HepG2 (cell line): ENCODE measurements around the gene PPP1R14D. TPM values are rescaled to one million over a fixed set of nuclear protein-coding genes. Genes with fewer than 3 reads are reported as not detected.

Experiments used
- CHD2 ChIP-seq: IDR thresholded peaks from 2 replicates; pipeline ENCODE4 v1.6.1; 2011; ENCODE audit warnings: low read depth, low read length, improper control_type of control experiment
- ELF3 ChIP-seq: IDR thresholded peaks from 2 replicates; pipeline ENCODE4 v1.6.1; 2016; ENCODE audit warnings: missing genetic modification reagents, missing compliant biosample characterization
- ETS1 ChIP-seq: sonication (generic); formaldehyde crosslinking; IDR thresholded peaks from 2 replicates; pipeline ENCODE4 v1.4.0; 2020; ENCODE audit warnings: missing genetic modification reagents
- HHEX ChIP-seq: IDR thresholded peaks from 2 replicates; pipeline ENCODE4 v1.6.1; 2016; ENCODE audit warnings: control low read depth
- HNF4G ChIP-seq, 2 experiments: sonication (generic) in 1 of 2; formaldehyde crosslinking in 1 of 2; IDR thresholded peaks; 2 replicates each; pipeline versions ENCODE4 v1.4.0 to v1.6.1; 2011 to 2020; ENCODE audit warnings: borderline replicate concordance in 2 of 2, low read depth in 2 of 2, mild to moderate bottlenecking in 2 of 2, low read length in 1 of 2, missing genetic modification reagents in 1 of 2, moderate library complexity in 1 of 2
- ISL2 ChIP-seq: sonication (generic); formaldehyde crosslinking; IDR thresholded peaks from 2 replicates; pipeline ENCODE4 v1.5.0; 2020; ENCODE audit warnings: missing genetic modification reagents
- MTF2 ChIP-seq: sonication (generic); formaldehyde crosslinking; IDR thresholded peaks from 2 replicates; pipeline ENCODE4 v1.5.0; 2020; ENCODE audit warnings: missing genetic modification reagents, borderline replicate concordance
- MYNN ChIP-seq: sonication (generic); formaldehyde crosslinking; IDR thresholded peaks from 2 replicates; pipeline ENCODE4 v1.4.0; 2020; ENCODE audit warnings: mild to moderate bottlenecking, low read depth, missing genetic modification reagents
- NFIC ChIP-seq: IDR thresholded peaks from 2 replicates; pipeline ENCODE4 v1.6.1; 2012; ENCODE audit warnings: mild to moderate bottlenecking, low read length, inconsistent platforms
- PBX3 ChIP-seq: sonication (generic); formaldehyde crosslinking; IDR thresholded peaks from 2 replicates; pipeline ENCODE4 v1.8.1; 2023; ENCODE audit warnings: missing genetic modification reagents, inconsistent platforms, borderline replicate concordance
- PHF21A ChIP-seq: sonication (generic); formaldehyde crosslinking; IDR thresholded peaks from 2 replicates; pipeline ENCODE4 v1.5.0; 2020; ENCODE audit warnings: mild to moderate bottlenecking, missing genetic modification reagents
- RCOR2 ChIP-seq: IDR thresholded peaks from 2 replicates; pipeline ENCODE4 v1.6.1; 2016; ENCODE audit warnings: missing biosample characterization, missing genetic modification reagents
- RFXANK ChIP-seq: IDR thresholded peaks from 2 replicates; pipeline ENCODE4 v1.6.1; 2016
- SMARCC2 ChIP-seq: fragments of 450-650 bp; IDR thresholded peaks from 2 replicates; pipeline ENCODE4 v1.6.1; 2017; ENCODE audit warnings: antibody characterized with exemption, mild to moderate bottlenecking
- XRCC5 ChIP-seq: fragments of 200-400 bp; formaldehyde crosslinking; optimal IDR thresholded peaks from 2 replicates; pipeline ENCODE3; 2017; ENCODE audit warnings: mild to moderate bottlenecking, low read length
- ZFP36L1 ChIP-seq: sonication (generic); formaldehyde crosslinking; IDR thresholded peaks from 2 replicates; pipeline ENCODE4 v1.8.0; 2022; ENCODE audit warnings: mild to moderate bottlenecking, missing genetic modification reagents, moderate library complexity
- ZFP41 ChIP-seq: sonication (generic); formaldehyde crosslinking; IDR thresholded peaks from 2 replicates; pipeline ENCODE4 v1.4.0; 2020; ENCODE audit warnings: mild to moderate bottlenecking, missing genetic modification reagents, borderline replicate concordance
- ZNF160 ChIP-seq: sonication (generic); formaldehyde crosslinking; IDR thresholded peaks from 2 replicates; pipeline ENCODE4 v1.8.0; 2022; ENCODE audit warnings: mild to moderate bottlenecking, inconsistent platforms, missing genetic modification reagents
- ZNF326 ChIP-seq: sonication (generic); formaldehyde crosslinking; IDR thresholded peaks from 2 replicates; pipeline ENCODE4 v1.4.0; 2020; ENCODE audit warnings: missing genetic modification reagents, borderline replicate concordance
- ZNF598 ChIP-seq: sonication (generic); formaldehyde crosslinking; IDR thresholded peaks from 2 replicates; pipeline ENCODE4 v1.5.1; 2020; ENCODE audit warnings: mild to moderate bottlenecking, missing genetic modification reagents, borderline replicate concordance
- ZNF709 ChIP-seq: sonication (generic); formaldehyde crosslinking; IDR thresholded peaks from 2 replicates; pipeline ENCODE4 v1.5.0; 2020; ENCODE audit warnings: mild to moderate bottlenecking, missing genetic modification reagents
- ZNF788 ChIP-seq: sonication (generic); formaldehyde crosslinking; IDR thresholded peaks from 2 replicates; pipeline ENCODE4 v1.5.0; 2020; ENCODE audit warnings: mild to moderate bottlenecking, missing genetic modification reagents, borderline replicate concordance
- ZSCAN29 ChIP-seq: sonication (generic); formaldehyde crosslinking; conservative IDR thresholded peaks from 2 replicates; pipeline ENCODE4 v1.4.0; 2020; ENCODE audit warnings: mild to moderate bottlenecking, missing genetic modification reagents
- polyA plus RNA-seq, 8 experiments: library from polyadenylated mRNA; depleted of rRNA in 3 of 8; stranded (reverse) in 7 of 8; unstranded in 1 of 8; fragments of >200 nt; fragmentation: Illumina TruSeq in 4 of 8; extraction: Trizol in 4 of 8; gene quantifications; 2 replicates each; pipeline versions ENCODE4 v1.2.1 to v1.2.3, GENCODE V29; 2011 to 2016; ENCODE audit warnings: low read depth in 4 of 8, missing spikeins in 1 of 8, mixed read lengths in 1 of 8; ENCODE audit not compliant: insufficient read depth in 1 of 8
- total RNA-seq, 5 experiments: library from RNA; depleted of rRNA; stranded (reverse); fragments of >200 nt; fragmentation: Illumina TruSeq; extraction: Trizol; gene quantifications; 2 replicates each; pipeline ENCODE4 v1.2.3, GENCODE V29; 2016; ENCODE audit warnings: low read depth in 1 of 5
- TF ChIP-seq, protein P1 (sequence below): sonication (generic); formaldehyde crosslinking; IDR thresholded peaks from 2 replicates; pipeline ENCODE4 v1.4.0; 2020; ENCODE audit warnings: mild to moderate bottlenecking, missing genetic modification reagents
- TF ChIP-seq, protein P2 (sequence below): sonication (generic); formaldehyde crosslinking; conservative IDR thresholded peaks from 2 replicates; pipeline ENCODE4 v1.8.0; 2022; ENCODE audit warnings: mild to moderate bottlenecking, moderate library complexity, missing genetic modification reagents

The PPP1R14D gene
- total and polyA plus RNA-seq, 2 of the 13 experiments (the other 11 are each of a cell fraction or from before 2014, with no cell fraction given) = 0.53 to 0.55 TPM

- TF ChIP-seq HNF4G (IDR thresholded peaks at IDR 0.05; ENCODE audit: borderline replicate concordance, low read depth, low read length) (peak; percentile 92; the same call in 1 of the 2 replicates), HNF4G (CRISPR knock-in tag; IDR thresholded peaks at IDR 0.05; ENCODE audit: borderline replicate concordance, low read depth) (peak; percentile 77; the same call in 1 of the 2 replicates), ZNF598 (no peak), MTF2 (CRISPR knock-in tag) (no peak), ELF3 (peak; percentile 88), PBX3 (CRISPR knock-in tag) (no peak), ZFP41 (CRISPR knock-in tag) (no peak), ETS1 (CRISPR knock-in tag) (no peak), ZNF788 (CRISPR knock-in tag) (peak; percentile 60; the same call in 1 of the 2 replicates), CHD2 (no peak), MYNN (no peak), ZFP36L1 (CRISPR knock-in tag) (0 out of 2 replicates have a peak, but pooled peaks have one; percentile 23), ZSCAN29 (CRISPR knock-in tag) (no peak), XRCC5 (peak; percentile 40), NFIC (peak; percentile 88), PHF21A (peak; percentile 58), RCOR2 (peak; percentile 88; the same call in 1 of the 2 replicates), ISL2 (CRISPR knock-in tag) (peak; percentile 37; the same call in 1 of the 2 replicates), RFXANK (CRISPR knock-in tag) (0 out of 2 replicates have a peak, but pooled peaks have one; percentile 23), ZNF326 (CRISPR knock-in tag) (no peak), ZNF709 (CRISPR knock-in tag) (0 out of 2 replicates have a peak, but pooled peaks have one; percentile 30), ZNF160 (CRISPR knock-in tag) (no peak), HHEX (CRISPR knock-in tag) (no peak), SMARCC2 (no peak)
- TF ChIP-seq, protein P1, sequence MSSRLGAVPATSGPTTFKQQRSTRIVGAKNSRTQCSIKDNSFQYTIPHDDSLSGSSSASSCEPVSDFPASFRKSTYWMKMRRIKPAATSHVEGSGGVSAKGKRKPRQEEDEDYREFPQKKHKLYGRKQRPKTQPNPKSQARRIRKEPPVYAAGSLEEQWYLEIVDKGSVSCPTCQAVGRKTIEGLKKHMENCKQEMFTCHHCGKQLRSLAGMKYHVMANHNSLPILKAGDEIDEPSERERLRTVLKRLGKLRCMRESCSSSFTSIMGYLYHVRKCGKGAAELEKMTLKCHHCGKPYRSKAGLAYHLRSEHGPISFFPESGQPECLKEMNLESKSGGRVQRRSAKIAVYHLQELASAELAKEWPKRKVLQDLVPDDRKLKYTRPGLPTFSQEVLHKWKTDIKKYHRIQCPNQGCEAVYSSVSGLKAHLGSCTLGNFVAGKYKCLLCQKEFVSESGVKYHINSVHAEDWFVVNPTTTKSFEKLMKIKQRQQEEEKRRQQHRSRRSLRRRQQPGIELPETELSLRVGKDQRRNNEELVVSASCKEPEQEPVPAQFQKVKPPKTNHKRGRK (CRISPR knock-in tag) = no peak
- TF ChIP-seq, protein P2, sequence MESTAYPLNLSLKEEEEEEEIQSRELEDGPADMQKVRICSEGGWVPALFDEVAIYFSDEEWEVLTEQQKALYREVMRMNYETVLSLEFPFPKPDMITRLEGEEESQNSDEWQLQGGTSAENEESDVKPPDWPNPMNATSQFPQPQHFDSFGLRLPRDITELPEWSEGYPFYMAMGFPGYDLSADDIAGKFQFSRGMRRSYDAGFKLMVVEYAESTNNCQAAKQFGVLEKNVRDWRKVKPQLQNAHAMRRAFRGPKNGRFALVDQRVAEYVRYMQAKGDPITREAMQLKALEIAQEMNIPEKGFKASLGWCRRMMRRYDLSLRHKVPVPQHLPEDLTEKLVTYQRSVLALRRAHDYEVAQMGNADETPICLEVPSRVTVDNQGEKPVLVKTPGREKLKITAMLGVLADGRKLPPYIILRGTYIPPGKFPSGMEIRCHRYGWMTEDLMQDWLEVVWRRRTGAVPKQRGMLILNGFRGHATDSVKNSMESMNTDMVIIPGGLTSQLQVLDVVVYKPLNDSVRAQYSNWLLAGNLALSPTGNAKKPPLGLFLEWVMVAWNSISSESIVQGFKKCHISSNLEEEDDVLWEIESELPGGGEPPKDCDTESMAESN (CRISPR knock-in tag) = peak; percentile 51
Observed at GRCh38 chr15:40793216-40793989, 35.1 kb downstream of the PPP1R14D start (continued).
